HFFc6 (cell line): ENCODE results near the gene FLOT1. TPM values are rescaled to one million over a fixed set of nuclear protein-coding genes. Genes with fewer than 3 reads are reported as not detected.
A peak's percentile ranks its signal among the peaks of the same experiment; 100 is the strongest.

Experiments
- DNase-seq: peaks from one replicate; pipeline ENCODE4 v3.0.0-alpha.2; 2018
- H3K27ac Mint-ChIP-seq: 2 replicates; pipeline ENCODE4 v1.8.0; 2020; ENCODE audit warnings: mild to moderate bottlenecking, mixed read lengths
- H3K27me3 Mint-ChIP-seq: 2 replicates; pipeline ENCODE4 v1.8.0; 2021; ENCODE audit warnings: mild to moderate bottlenecking, moderate library complexity, mixed read lengths; ENCODE audit not compliant: insufficient read depth
- H3K36me3 Mint-ChIP-seq: 2 replicates; pipeline ENCODE4 v1.8.0; 2021; ENCODE audit warnings: low read depth, mixed read lengths
- H3K4me1 Mint-ChIP-seq: 2 replicates; pipeline ENCODE4 v1.8.0; 2020; ENCODE audit warnings: low read depth, mixed read lengths
- H3K4me3 Mint-ChIP-seq: 2 replicates; pipeline ENCODE4 v1.8.0; 2020; ENCODE audit warnings: mild to moderate bottlenecking, moderate library complexity, mixed read lengths
- H3K9me3 Mint-ChIP-seq: 2 replicates; pipeline ENCODE4 v1.8.0; 2020; ENCODE audit warnings: mild to moderate bottlenecking, mixed read lengths
- long read RNA-seq: library from polyadenylated mRNA; unstranded; transcript quantifications from one replicate; pipeline ENCODE4 v2.0.0, GENCODE V29; 2019
- total RNA-seq, 6 experiments: library from RNA; stranded (reverse); fragmentation: NEBNext Ultra II Directional; extraction: Animal tissue kit (Norgen Biotek cat#: 25700); gene quantifications; 2 replicates in 1 of 6; 3 replicates in 5 of 6; pipeline ENCODE4 v1.2.3, GENCODE V29; 2021
- TF ChIP-seq, protein P1 (sequence below): fragments of 200-600 bp; sonication (generic); IDR thresholded peaks from 2 replicates; pipeline ENCODE4 v1.5.0; 2021; ENCODE audit warnings: antibody characterized with exemption, mild to moderate bottlenecking

The FLOT1 gene, protein sequence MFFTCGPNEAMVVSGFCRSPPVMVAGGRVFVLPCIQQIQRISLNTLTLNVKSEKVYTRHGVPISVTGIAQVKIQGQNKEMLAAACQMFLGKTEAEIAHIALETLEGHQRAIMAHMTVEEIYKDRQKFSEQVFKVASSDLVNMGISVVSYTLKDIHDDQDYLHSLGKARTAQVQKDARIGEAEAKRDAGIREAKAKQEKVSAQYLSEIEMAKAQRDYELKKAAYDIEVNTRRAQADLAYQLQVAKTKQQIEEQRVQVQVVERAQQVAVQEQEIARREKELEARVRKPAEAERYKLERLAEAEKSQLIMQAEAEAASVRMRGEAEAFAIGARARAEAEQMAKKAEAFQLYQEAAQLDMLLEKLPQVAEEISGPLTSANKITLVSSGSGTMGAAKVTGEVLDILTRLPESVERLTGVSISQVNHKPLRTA
- 100 to 1,000 TPM; 218 to 286 (median 236) TPM for total RNA-seq
- long read RNA-seq, transcript FLOT1-201 (13 exons, 1,912 nt) = major isoform, 439 of 607 reads
- long read RNA-seq, partial matches to known transcripts = 68 of 607 reads
- long read RNA-seq, other reads (novel, unspliced or antisense) = 98 of 607 reads

DNA sequence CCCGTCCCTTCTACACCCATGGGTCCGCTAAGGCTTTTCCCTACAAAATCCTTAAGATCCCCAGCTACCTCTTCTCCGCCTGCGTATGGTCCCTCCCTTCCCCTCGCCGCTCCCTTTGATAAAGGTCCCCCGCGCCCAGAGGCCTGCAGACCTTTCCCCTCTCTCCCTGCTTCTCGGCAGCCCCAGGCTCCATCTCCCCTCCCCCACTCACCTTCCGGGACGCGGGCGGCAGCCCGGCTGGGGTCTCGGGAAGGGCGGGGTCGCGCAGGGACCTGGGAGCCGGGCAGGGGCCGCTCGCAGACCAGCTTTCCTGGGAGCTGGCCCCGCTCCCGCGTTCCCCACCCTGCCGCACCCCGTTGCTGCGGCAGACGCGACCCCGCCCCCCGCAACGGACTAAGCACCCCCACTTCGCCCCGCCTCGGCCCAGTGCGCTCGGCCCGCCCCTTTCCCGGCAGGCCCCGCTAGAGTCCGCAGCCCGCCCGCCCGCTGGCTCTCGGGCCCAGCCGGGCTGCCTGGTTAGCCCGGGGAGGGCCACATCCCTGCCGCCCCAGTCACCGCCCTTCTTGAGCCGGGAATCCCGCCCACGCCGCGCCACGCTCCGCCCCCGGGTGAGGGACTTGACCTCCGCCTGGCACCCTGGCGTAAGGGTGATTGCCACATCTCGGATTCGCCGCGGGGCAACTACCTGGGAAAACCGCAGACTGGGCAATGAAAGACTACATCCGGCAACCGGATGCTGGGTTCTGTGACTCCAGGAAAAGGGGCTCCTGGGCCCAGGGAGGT lies at the start of gene FLOT1:
Gene FLOT1 (minus strand): TSS at position 372 of the 783 bp plus-strand sequence. CDS start 498 bp downstream, outside the sequence.
- H3K9me3 Mint-ChIP-seq = no peaks in the 10 kb centered on the region
- peaks cover 7% of the 10 kb centered on the region for H3K27me3 Mint-ChIP-seq
- DNase-seq = peak; percentile 95
- TF ChIP-seq, protein P1, sequence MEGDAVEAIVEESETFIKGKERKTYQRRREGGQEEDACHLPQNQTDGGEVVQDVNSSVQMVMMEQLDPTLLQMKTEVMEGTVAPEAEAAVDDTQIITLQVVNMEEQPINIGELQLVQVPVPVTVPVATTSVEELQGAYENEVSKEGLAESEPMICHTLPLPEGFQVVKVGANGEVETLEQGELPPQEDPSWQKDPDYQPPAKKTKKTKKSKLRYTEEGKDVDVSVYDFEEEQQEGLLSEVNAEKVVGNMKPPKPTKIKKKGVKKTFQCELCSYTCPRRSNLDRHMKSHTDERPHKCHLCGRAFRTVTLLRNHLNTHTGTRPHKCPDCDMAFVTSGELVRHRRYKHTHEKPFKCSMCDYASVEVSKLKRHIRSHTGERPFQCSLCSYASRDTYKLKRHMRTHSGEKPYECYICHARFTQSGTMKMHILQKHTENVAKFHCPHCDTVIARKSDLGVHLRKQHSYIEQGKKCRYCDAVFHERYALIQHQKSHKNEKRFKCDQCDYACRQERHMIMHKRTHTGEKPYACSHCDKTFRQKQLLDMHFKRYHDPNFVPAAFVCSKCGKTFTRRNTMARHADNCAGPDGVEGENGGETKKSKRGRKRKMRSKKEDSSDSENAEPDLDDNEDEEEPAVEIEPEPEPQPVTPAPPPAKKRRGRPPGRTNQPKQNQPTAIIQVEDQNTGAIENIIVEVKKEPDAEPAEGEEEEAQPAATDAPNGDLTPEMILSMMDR = no peak; the same call in 1 of the 2 replicates
- peak within 1 kb of the TSS; percentile 93 for H3K27ac Mint-ChIP-seq
- peaks cover 66% of the 10 kb centered on the region for H3K4me1 Mint-ChIP-seq
- peak within 1 kb of the TSS; percentile 94 for H3K4me3 Mint-ChIP-seq
- H3K36me3 Mint-ChIP-seq = peaks cover 55% of the 10 kb centered on the region

DNA sequence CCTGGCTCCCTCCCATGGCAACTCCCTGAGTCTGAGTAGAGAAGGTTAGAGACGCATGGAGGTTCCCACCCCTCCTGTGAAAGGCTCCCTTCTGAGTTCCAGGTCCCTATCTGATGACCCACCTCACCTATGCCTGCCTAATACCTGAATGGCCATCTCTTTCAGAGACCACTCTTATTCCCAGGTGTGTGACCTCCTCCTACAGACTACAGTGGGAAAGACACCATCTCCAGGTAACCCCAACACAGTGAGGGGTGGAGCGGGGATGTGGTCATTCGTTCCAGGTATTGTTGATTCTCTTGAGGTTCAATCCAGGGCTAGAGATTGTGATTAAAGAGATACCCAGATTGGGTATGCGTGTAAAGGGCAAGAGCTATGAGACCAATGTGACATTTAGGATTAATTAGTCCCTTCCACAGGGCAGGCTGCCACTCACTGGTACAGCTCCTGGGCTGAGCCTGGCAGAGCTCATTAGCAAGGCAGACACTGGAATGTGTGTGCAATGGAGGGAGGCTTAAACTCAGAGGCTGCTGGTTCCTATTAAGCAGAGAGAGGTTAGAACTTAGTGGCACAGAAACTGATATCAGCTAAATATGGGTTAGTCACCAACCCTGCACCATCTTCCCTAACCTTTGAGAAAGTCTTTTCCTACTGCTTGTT lies 48.4 kb upstream of the FLOT1 start:
- H3K27ac Mint-ChIP-seq = no peak overlapping the region
- H3K9me3 Mint-ChIP-seq = no peaks in the 10 kb centered on the region
- peaks cover 37% of the 10 kb centered on the region for H3K4me1 Mint-ChIP-seq
- no peak overlapping the region for H3K4me3 Mint-ChIP-seq
- H3K27me3 Mint-ChIP-seq = no peaks in the 10 kb centered on the region
- TF ChIP-seq, protein P1 = no peak
- no peaks in the 10 kb centered on the region for H3K36me3 Mint-ChIP-seq
- DNase-seq = no peak

DNA sequence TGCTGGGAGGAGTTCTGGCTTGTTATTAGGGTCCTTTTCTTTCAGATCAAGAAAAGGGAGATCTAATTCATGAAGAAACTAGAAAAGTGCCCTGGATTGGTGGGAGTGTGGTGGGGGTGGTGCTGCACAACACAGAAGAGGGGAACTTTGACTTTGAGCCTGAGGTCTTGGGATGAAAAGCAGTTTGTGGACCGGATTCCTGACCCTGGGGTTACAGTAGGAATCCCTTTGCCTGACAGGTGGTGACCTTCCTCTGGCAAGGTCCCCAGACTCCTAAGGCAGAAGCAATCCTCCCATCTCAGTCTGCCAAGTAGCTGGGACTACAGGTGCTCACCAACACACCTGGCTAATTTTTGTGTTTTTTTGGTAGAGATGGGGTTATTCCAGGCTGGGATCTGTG lies 47.1 kb upstream of the FLOT1 start:
- peaks cover 43% of the 10 kb centered on the region for H3K4me1 Mint-ChIP-seq
- H3K36me3 Mint-ChIP-seq = no peaks in the 10 kb centered on the region
- H3K27ac Mint-ChIP-seq = no peak overlapping the region
- TF ChIP-seq, protein P1 = no peak
- no peak for DNase-seq
- H3K9me3 Mint-ChIP-seq = no peaks in the 10 kb centered on the region
- no peak overlapping the region for H3K4me3 Mint-ChIP-seq
- H3K27me3 Mint-ChIP-seq = no peaks in the 10 kb centered on the region

DNA sequence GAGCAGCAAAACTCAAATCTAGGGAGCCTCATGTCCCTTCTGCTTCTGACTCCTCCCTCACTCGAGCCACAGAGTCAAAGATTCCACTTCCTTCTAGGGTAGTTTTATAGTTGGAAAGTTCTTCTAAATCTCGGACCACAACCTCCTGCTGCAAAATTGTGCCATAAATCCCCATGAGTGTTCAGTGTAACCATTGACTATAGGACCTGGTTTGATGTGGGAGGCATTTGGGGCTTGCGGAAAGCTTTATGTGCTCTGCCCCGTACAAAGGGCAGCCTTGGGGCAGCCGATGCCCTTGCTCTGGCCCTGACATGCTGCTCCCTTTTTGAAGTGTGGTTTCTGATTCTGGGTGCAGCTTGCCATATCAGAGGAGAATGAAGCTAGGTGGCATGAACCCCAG lies 45.5 kb upstream of the FLOT1 start:
- H3K4me1 Mint-ChIP-seq = peaks cover 35% of the 10 kb centered on the region
- no peak overlapping the region for H3K4me3 Mint-ChIP-seq
- no peak for DNase-seq
- H3K36me3 Mint-ChIP-seq = no peaks in the 10 kb centered on the region
- TF ChIP-seq, protein P1 = no peak
- H3K9me3 Mint-ChIP-seq = no peaks in the 10 kb centered on the region
- no peaks in the 10 kb centered on the region for H3K27me3 Mint-ChIP-seq
- H3K27ac Mint-ChIP-seq = peak overlapping the region; percentile 51

DNA sequence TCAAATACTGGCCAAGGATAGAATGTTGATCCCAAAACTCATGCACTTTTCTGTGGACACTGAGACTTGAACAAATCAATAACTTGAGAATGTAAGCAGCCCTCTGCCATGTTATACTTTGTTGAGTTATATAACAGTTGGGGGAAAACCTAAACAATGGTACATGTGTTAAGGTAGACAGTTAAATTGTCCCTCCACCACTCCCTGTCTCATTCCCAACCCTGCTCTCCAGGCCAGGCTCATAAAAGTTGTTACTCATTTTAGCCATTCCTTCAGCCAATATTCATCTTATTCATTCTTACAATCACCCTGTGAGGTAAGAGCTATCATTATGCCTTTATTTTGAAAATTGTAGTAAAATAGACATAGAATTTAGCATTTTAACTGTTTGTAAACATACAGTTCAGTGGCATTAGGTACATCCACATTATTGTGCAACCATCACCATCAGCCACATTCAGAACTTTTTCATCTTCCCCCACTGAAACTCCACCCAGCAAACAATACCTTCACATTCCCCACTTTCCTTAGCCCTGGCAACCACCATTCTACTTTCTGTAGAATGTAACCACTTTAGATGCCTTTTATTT lies 40.0 kb upstream of the FLOT1 start:
- Mint-ChIP-seq H3K36me3 (no peaks in the 10 kb centered on the region), H3K4me3 (peak overlapping the region; percentile 79), H3K27me3 (peaks cover 2% of the 10 kb centered on the region; the same call in 1 of the 2 replicates), H3K9me3 (no peaks in the 10 kb centered on the region), H3K4me1 (peaks cover 70% of the 10 kb centered on the region), H3K27ac (peak overlapping the region; percentile 98)
- peak; percentile 81 for DNase-seq
- TF ChIP-seq, protein P1 = no peak
